GM18508 (cell line): ENCODE data around the gene OR6C76.
"Not testable (repeated sequence)": the region's sequence is repeated elsewhere in the genome, so short reads cannot be mapped to it uniquely, and the experiment has no call there.

Source experiments
- ATAC-seq: cut with Tn5 transposase; IDR thresholded peaks from one replicate; pipeline ENCODE4 v1.9.1; 2021; ENCODE audit warnings: moderate number of reproducible peaks; ENCODE audit not compliant: insufficient read depth, unreplicated experiment

Gene OR6C76

DNA sequence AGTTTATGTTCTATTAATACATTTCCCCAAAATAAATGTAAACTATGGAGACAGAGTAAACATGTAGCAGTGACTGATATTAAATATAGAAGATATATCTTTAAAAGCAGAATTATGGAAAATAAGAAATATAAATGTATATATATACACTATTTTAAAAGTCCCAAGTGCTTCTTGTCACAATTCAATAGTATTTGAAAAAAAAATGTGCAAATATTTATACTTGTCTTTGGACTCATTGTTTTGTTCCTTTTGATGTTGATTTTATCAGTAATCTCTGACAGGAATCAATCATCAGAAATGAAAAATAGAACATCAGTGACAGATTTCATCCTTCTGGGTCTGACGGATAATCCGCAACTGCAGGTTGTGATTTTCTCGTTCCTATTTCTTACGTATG, at the start of gene OR6C76:
Gene OR6C76 (plus strand): TSS at position 301 of the 400 bp plus-strand sequence. CDS start 0 bp downstream, at position 301.
- no peak for ATAC-seq

- ATAC-seq, result no peak
Measured at GRCh38 chr12:55385891-55386290, 40.2 kb upstream of the OR6C76 start.

GRCh38 chr12:55392032-55392795, 33.8 kb upstream of the OR6C76 start:
- no peak for ATAC-seq

GRCh38 chr12:55396326-55396725, 29.7 kb upstream of the OR6C76 start:
- ATAC-seq, result no peak

GRCh38 chr12:55400229-55400628, 25.8 kb upstream of the OR6C76 start, which contains the start of gene OR6C65:
Gene OR6C65 (plus strand): TSS chr12:55400529. CDS start chr12:55400529, 0 bp downstream.
- ATAC-seq, result no peak

GRCh38 chr12:55407866-55408265, 18.2 kb upstream of the OR6C76 start:
- no peak for ATAC-seq

DNA sequence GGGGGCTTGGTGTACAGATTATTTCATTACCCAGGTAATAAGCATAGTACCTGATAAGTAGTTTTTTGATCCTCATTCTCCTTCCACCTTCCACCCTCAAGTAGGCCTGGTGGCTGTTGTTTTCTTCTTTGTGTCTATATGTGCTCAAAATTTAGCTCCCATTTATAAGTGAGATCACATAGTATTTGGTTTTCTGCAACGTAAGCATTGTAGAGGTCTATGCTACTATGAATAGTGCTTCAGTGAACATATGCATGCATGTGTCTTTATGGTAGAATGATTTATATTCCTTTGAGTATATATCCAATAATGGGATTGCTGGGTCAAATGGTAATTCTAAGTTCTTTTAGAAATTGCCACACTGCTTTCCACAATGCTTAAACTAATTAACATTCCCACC, 16.9 kb upstream of the OR6C76 start:
- ATAC-seq, result not testable (repeated sequence)

DNA sequence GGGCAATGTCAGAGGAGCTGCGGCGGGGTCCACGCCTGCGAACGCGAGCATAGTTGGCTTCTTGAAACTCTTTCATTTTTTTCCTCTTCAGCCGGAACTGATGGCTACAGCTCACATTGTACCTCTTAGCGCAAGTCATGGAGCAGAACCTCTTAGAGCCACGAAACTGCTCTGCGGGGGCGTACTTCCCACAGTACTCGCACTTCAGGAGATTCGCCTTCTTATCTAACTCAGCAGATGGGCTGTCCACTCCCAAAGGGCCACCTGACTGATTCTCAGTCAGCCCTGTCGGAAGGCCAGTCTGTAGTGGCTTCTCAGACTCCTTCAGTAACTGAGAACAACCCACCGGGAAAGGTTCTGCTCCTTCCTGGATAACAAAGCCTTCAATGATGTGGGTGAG, 13.9 kb upstream of the OR6C76 start:
- ATAC-seq, result not testable (repeated sequence)

- not testable (repeated sequence) for ATAC-seq
Measured at GRCh38 chr12:55413498-55414388, 12.3 kb upstream of the OR6C76 start.

DNA sequence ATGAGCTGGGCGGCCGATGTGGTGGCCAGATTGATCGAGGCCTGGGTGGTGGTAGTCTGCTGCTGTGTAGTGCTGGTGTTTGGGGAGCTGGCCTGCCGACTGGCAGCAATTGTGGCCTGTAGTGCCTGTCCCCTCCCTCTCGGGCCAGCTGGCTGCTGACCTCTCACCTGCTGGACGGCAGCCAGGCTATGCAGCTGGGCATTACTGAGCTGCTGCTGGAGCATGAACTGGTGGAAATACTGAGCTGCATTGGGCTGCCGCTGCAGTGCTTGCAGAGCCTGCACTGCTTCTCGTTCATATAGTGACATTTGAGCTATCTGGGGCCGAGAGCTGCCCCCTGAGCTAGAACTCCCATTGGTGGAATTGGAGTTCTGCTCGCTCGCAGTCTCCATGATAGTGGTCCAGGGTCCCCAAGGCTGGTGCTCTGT, 11.6 kb upstream of the OR6C76 start:
- ATAC-seq, result not testable (repeated sequence)

DNA sequence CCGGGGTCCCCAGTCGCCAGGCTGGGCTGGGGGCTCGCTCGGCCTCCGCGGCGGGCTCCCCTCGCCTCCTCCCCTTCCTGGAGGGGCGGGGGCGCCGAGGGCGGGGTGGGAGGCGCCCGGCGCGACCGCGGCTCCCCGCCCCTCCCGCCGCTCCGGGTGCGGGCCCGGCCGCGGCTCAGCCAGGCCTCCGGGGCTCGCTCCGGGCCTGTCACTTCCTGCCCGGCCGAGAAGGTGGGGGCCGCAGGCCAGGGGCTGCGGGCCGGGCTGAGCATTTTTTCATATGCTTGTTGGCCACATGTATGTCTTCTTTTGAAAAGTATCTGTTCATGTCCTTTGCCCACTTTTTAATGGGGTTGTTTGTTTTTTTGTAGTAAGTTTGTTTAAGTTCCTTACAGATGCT, 11.2 kb upstream of the OR6C76 start:
- not testable (repeated sequence) for ATAC-seq

- ATAC-seq, result no peak
Measured at GRCh38 chr12:55416961-55417360, 9.1 kb upstream of the OR6C76 start.

- ATAC-seq, result no peak
Measured at GRCh38 chr12:55420307-55420962, 5.6 kb upstream of the OR6C76 start.

DNA sequence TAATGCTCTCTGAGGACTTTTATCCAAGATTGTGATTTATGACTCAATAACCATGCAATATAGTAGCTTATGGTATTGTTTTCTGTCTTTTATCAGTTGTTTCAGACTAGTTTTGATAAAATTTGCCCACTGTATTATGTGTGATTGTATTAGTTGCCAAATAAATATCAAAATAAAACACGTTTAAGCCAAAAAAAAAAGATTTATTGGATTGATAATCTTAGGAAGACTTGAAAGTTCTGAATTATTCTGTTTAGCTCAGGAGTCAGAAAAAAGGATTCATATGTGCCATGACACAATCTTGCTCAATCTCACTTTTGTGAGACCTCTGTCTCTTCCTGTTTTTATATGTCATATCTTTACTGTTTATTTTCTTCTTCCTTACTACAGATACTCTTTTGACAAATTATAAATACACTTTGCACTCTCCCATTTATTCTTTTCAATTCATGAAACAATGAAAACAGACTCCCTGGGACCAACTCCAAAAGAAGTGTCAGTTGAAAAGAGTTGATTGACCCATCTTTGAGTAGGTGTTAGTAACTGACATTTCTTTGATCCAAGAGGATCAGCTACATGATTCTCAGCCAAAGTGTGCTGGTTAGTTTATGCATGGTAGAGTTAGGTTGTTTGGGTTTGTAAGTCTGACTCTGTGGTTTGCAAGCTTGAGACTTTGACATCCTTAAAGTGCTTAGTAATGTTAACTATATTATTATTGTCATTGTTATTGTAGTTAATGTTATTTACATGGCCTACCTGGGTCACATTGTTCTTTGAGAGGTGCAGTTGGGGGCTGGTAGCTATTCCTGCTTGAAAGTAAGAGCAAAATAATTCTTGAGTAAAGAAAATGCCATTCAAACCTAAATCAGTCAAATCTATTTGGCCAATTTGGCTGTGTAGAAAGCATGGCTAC, 2.5 kb downstream of the OR6C76 start:
- no peak for ATAC-seq

GRCh38 chr12:55441233-55441632, 15.2 kb downstream of the OR6C76 start:
- ATAC-seq, result not testable (repeated sequence)

DNA sequence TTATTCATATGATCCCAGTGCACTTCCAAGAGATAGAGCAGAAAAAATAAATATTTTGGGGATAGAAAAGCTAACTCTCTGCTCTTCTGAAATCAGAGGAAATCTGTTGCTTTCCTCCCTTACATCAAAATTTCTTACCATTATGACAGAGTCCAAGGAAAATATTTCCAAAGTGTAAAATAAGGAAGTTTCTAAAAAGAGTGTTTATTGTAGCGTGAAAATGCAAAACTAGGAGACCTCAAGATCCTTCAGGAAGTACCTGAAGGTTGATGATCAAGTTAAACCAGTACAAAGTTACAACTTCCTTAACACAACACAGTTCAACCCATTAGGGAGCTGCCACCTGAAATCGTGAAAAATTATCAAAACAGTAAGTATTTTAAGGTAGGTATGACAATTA, 17.7 kb downstream of the OR6C76 start, which contains the start of gene OR6C2:
Gene OR6C2 (plus strand): TSS at position 301 of the 400 bp plus-strand sequence. CDS start 8,138 bp downstream, outside the sequence.
- ATAC-seq, result no peak

DNA sequence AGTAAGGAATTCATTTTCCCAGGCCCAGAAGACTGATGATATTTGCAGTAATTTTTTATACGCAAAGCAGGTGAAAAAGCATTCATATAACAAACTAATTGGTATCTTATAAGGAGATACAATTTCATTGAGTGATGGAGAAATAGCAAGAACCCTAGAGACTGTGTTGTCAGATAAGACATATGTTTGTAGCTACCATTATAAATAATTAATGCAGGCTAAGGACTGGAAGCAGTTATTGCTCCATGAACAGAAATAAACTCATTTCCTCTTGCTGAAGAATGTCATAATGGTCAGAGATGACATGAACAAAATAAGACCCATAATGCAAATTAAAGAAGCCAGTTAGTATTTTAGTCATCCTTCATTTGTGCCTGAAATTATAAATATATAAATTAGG, 19.3 kb downstream of the OR6C76 start:
- no peak for ATAC-seq

- ATAC-seq, result no peak
Measured at GRCh38 chr12:55446326-55446725, 20.3 kb downstream of the OR6C76 start.

GRCh38 chr12:55448825-55449224, 22.8 kb downstream of the OR6C76 start:
- no peak for ATAC-seq
